Activated CD8-positive, alpha-beta memory T cell treated with anti-CD3 and anti-CD28 coated beads, Interleukin-2, amount 10 ng/mL, durations not matched to agents 7 days and 5 days (primary cell): Measurements from ENCODE around the gene SLC25A18. TPM values are rescaled to one million over a fixed set of nuclear protein-coding genes. Genes with fewer than 3 reads are reported as not detected.
A peak's percentile ranks its signal among the peaks of the same experiment; 100 is the strongest.

Experiments
- ATAC-seq: fragments of 150-1000 bp; cut with Tn5 transposase; one replicate; pipeline ENCODE4 v1.10.0; 2021; ENCODE audit warnings: moderate library complexity
- CTCF ChIA-PET: fragments of 350-600 bp; sonication (Branson Sonifier 250); formaldehyde crosslinking; loops from one replicate; lab custom pipeline; 2021; ENCODE audit warnings: antibody characterized with exemption; lab: Charles Lee
- DNase-seq: peaks from one replicate; pipeline ENCODE4 v3.0.0-alpha.2; 2020
- H3K27ac Mint-ChIP-seq: one replicate; pipeline ENCODE4 v1.8.0; 2021; ENCODE audit warnings: mild to moderate bottlenecking, mixed read lengths
- H3K27me3 Mint-ChIP-seq: one replicate; pipeline ENCODE4 v1.8.0; 2021; ENCODE audit warnings: mixed read lengths
- H3K36me3 Mint-ChIP-seq: one replicate; pipeline ENCODE4 v1.8.0; 2021; ENCODE audit warnings: mild to moderate bottlenecking, mixed read lengths
- H3K4me1 Mint-ChIP-seq: one replicate; pipeline ENCODE4 v1.8.0; 2021; ENCODE audit warnings: mixed read lengths
- H3K4me3 Mint-ChIP-seq: one replicate; pipeline ENCODE4 v1.8.0; 2021; ENCODE audit warnings: mild to moderate bottlenecking, moderate library complexity, mixed read lengths
- H3K9me3 Mint-ChIP-seq: one replicate; pipeline ENCODE4 v1.8.0; 2022; ENCODE audit warnings: low read depth, mixed read lengths
- total RNA-seq, 2 experiments: library from RNA; stranded (reverse); gene quantifications; one replicate each; pipeline ENCODE4 v1.2.3, GENCODE V29; 2021

Gene SLC25A18
- total RNA-seq, 2 experiments from 2014 or later, result not detected

GRCh38 chr22:17597217-17597616 is 33.9 kb downstream of the SLC25A18 start:
- Mint-ChIP-seq H3K27ac (no peak overlapping the region), H3K9me3 (no peaks in the 10 kb centered on the region), H3K36me3 (peaks cover 51% of the 10 kb centered on the region), H3K4me3 (no peak overlapping the region), H3K4me1 (no peaks in the 10 kb centered on the region), H3K27me3 (no peaks in the 10 kb centered on the region)
- DNase-seq (no peak), ATAC-seq (no peak)
- CTCF ChIA-PET, result interaction anchor here (0.7 kb wide), 1 partner anchor 209 kb away, joined by 3 read pairs; no protein-coding TSS in a partner anchor

- H3K27ac Mint-ChIP-seq, result no peak overlapping the region
- no peak overlapping the region for H3K4me3 Mint-ChIP-seq
- ATAC-seq (no peak), DNase-seq (no peak)
- peaks cover 46% of the 10 kb centered on the region for H3K36me3 Mint-ChIP-seq
- CTCF ChIA-PET, result no interaction called here
- no peaks in the 10 kb centered on the region for H3K27me3 Mint-ChIP-seq
- H3K4me1 Mint-ChIP-seq, result no peaks in the 10 kb centered on the region
- no peaks in the 10 kb centered on the region for H3K9me3 Mint-ChIP-seq
Measured at GRCh38 chr22:17598318-17598717, 35.0 kb downstream of the SLC25A18 start.

- H3K4me1 Mint-ChIP-seq, result peaks cover 2% of the 10 kb centered on the region
- H3K9me3 Mint-ChIP-seq, result no peaks in the 10 kb centered on the region
- no peak for ATAC-seq
- DNase-seq, result no peak
- peaks cover 35% of the 10 kb centered on the region for H3K36me3 Mint-ChIP-seq
- H3K4me3 Mint-ChIP-seq, result no peak overlapping the region
- no peaks in the 10 kb centered on the region for H3K27me3 Mint-ChIP-seq
- CTCF ChIA-PET, result interaction anchor here (0.6 to 1.2 kb wide), 2 partner anchors 11 to 78 kb away, joined by 3 to 4 read pairs; no protein-coding TSS in a partner anchor
- H3K27ac Mint-ChIP-seq, result no peak overlapping the region
Measured at GRCh38 chr22:17601031-17601430, 37.7 kb downstream of the SLC25A18 start.

GRCh38 chr22:17603668-17604067 is 40.4 kb downstream of the SLC25A18 start:
- H3K27ac Mint-ChIP-seq, result no peak overlapping the region
- CTCF ChIA-PET, result interaction anchor here (0.8 kb wide), 1 partner anchor 11 kb away, joined by 3 read pairs; no protein-coding TSS in a partner anchor
- no peaks in the 10 kb centered on the region for H3K27me3 Mint-ChIP-seq
- no peaks in the 10 kb centered on the region for H3K9me3 Mint-ChIP-seq
- H3K4me3 Mint-ChIP-seq, result no peak overlapping the region
- peaks cover 14% of the 10 kb centered on the region for H3K36me3 Mint-ChIP-seq
- DNase-seq, result no peak
- peaks cover 5% of the 10 kb centered on the region for H3K4me1 Mint-ChIP-seq
- ATAC-seq, result no peak

GRCh38 chr22:17606496-17606895 is 43.2 kb downstream of the SLC25A18 start:
- Mint-ChIP-seq H3K36me3 (peaks cover 12% of the 10 kb centered on the region), H3K27ac (no peak overlapping the region), H3K27me3 (no peaks in the 10 kb centered on the region), H3K4me1 (peaks cover 5% of the 10 kb centered on the region), H3K4me3 (no peak overlapping the region), H3K9me3 (no peaks in the 10 kb centered on the region)
- no peak for DNase-seq
- no peak for ATAC-seq
- CTCF ChIA-PET, result no interaction called here

GRCh38 chr22:17607891-17608521 is 44.7 kb downstream of the SLC25A18 start:
- no peak for DNase-seq
- H3K4me3 Mint-ChIP-seq, result no peak overlapping the region
- peak; percentile 30 for ATAC-seq
- CTCF ChIA-PET, result no interaction called here
- peaks cover 23% of the 10 kb centered on the region for H3K36me3 Mint-ChIP-seq
- H3K9me3 Mint-ChIP-seq, result no peaks in the 10 kb centered on the region
- H3K27ac Mint-ChIP-seq, result no peak overlapping the region
- H3K4me1 Mint-ChIP-seq, result peaks cover 5% of the 10 kb centered on the region
- no peaks in the 10 kb centered on the region for H3K27me3 Mint-ChIP-seq

GRCh38 chr22:17612057-17612456 is 48.8 kb downstream of the SLC25A18 start:
- no peak overlapping the region for H3K4me3 Mint-ChIP-seq
- H3K36me3 Mint-ChIP-seq, result peaks cover 22% of the 10 kb centered on the region

GRCh38 chr22:17613280-17613679 is 50.0 kb downstream of the SLC25A18 start:
- ATAC-seq (no peak), DNase-seq (no peak)
- Mint-ChIP-seq H3K4me3 (no peak overlapping the region), H3K27me3 (no peaks in the 10 kb centered on the region), H3K9me3 (no peaks in the 10 kb centered on the region), H3K36me3 (peaks cover 26% of the 10 kb centered on the region), H3K27ac (no peak overlapping the region), H3K4me1 (peaks cover 3% of the 10 kb centered on the region)
- CTCF ChIA-PET, result interaction anchor here (1.2 kb wide), 1 partner anchor 441 kb away, joined by 3 read pairs; no protein-coding TSS in a partner anchor

More at GRCh38 chr22:17612057-17612456, 48.8 kb downstream of the SLC25A18 start:
- Mint-ChIP-seq H3K9me3 (no peaks in the 10 kb centered on the region), H3K27ac (no peak overlapping the region), H3K27me3 (no peaks in the 10 kb centered on the region), H3K4me1 (peaks cover 3% of the 10 kb centered on the region)
- ATAC-seq (no peak), DNase-seq (no peak)
- CTCF ChIA-PET, result interaction anchor here (1.3 kb wide), 1 partner anchor 11 kb away, joined by 3 read pairs; no protein-coding TSS in a partner anchor

- CTCF ChIA-PET, result no interaction called here
- Mint-ChIP-seq H3K9me3 (no peaks in the 10 kb centered on the region), H3K4me3 (peak overlapping the region; percentile 84), H3K27me3 (no peaks in the 10 kb centered on the region), H3K27ac (peak overlapping the region; percentile 83), H3K4me1 (peaks cover 29% of the 10 kb centered on the region), H3K36me3 (peaks cover 11% of the 10 kb centered on the region)
- ATAC-seq (no peak), DNase-seq (no peak)
Measured at GRCh38 chr22:17627961-17628405, 64.7 kb downstream of the SLC25A18 start.

- peak; percentile 100 for ATAC-seq
- DNase-seq, result peak; percentile 97
- Mint-ChIP-seq H3K9me3 (no peaks in the 10 kb centered on the region), H3K27ac (peak within 1 kb of the TSS; percentile 83), H3K36me3 (peaks cover 8% of the 10 kb centered on the region), H3K4me1 (peaks cover 27% of the 10 kb centered on the region), H3K4me3 (peak within 1 kb of the TSS; percentile 84), H3K27me3 (no peaks in the 10 kb centered on the region)
- CTCF ChIA-PET, result no interaction called here
Measured at GRCh38 chr22:17628406-17629172, 65.3 kb downstream of the SLC25A18 start, which contains the start of gene ATP6V1E1. ATP6V1E1 (minus strand) TSS chr22:17628749; CDS start chr22:17628635, 114 bp downstream.

GRCh38 chr22:17629173-17629489 is 65.8 kb downstream of the SLC25A18 start:
- Mint-ChIP-seq H3K36me3 (peaks cover 4% of the 10 kb centered on the region), H3K4me1 (peaks cover 25% of the 10 kb centered on the region), H3K4me3 (peak overlapping the region; percentile 84), H3K27ac (peak overlapping the region; percentile 83), H3K9me3 (no peaks in the 10 kb centered on the region), H3K27me3 (no peaks in the 10 kb centered on the region)
- DNase-seq, result no peak
- ATAC-seq, result no peak
- CTCF ChIA-PET, result interaction anchor here (0.9 kb wide), 1 partner anchor 447 kb away, joined by 3 read pairs; no protein-coding TSS in a partner anchor

GRCh38 chr22:17629641-17630040 is 66.3 kb downstream of the SLC25A18 start:
- peak overlapping the region; percentile 84 for H3K4me3 Mint-ChIP-seq
- ATAC-seq (no peak), DNase-seq (no peak)
- peaks cover 24% of the 10 kb centered on the region for H3K4me1 Mint-ChIP-seq
- CTCF ChIA-PET, result interaction anchor here (0.9 kb wide), 1 partner anchor 446 kb away, joined by 3 read pairs; no protein-coding TSS in a partner anchor
- H3K27ac Mint-ChIP-seq, result no peak overlapping the region
- H3K9me3 Mint-ChIP-seq, result no peaks in the 10 kb centered on the region
- no peaks in the 10 kb centered on the region for H3K27me3 Mint-ChIP-seq
- H3K36me3 Mint-ChIP-seq, result peaks cover 4% of the 10 kb centered on the region

- DNase-seq (no peak), ATAC-seq (no peak)
- no peaks in the 10 kb centered on the region for H3K9me3 Mint-ChIP-seq
- no peak overlapping the region for H3K27ac Mint-ChIP-seq
- no peak overlapping the region for H3K4me3 Mint-ChIP-seq
- peaks cover 4% of the 10 kb centered on the region for H3K36me3 Mint-ChIP-seq
- no peaks in the 10 kb centered on the region for H3K27me3 Mint-ChIP-seq
- H3K4me1 Mint-ChIP-seq, result peaks cover 12% of the 10 kb centered on the region
- CTCF ChIA-PET, result no interaction called here
Measured at GRCh38 chr22:17631076-17631565, 67.8 kb downstream of the SLC25A18 start.
